ENCODE results near the gene RACGAP1. TPM values are rescaled to one million over a fixed set of nuclear protein-coding genes. Genes with fewer than 3 reads are reported as not detected.

RACGAP1 gene
- total and polyA plus RNA-seq, 2 experiments from 2014 or later = 35.4 to 55.4 TPM

DNA sequence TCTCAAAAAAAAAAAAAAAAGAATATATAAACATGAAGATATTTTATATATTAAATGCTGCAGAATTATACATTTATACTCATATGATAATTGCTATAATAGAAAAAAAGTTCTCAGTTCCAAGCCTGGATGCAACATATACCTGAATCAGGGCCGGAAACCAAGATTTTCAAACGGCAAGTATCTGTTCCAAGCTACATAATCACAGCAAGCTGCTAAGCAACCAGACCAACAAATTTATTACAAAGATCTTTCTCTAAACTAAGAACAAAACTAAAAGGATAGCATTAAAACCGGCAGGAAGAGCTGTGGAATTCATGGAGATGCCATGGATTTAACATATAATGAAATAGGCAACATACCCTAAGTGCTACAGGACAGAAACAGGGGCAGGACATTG, 7.1 kb downstream of the RACGAP1 start:
- no peak overlapping the region for H3K4me2 ChIP-seq (ENCODE audit: unreplicated experiment)
- H3K27ac ChIP-seq = peak overlapping the region; percentile 81
- no peak for TF ChIP-seq EZH2 (IDR thresholded peaks at IDR 0.05; ENCODE audit: insufficient read depth, poor library complexity, severe bottlenecking)
- TF ChIP-seq EZH2phosphoT487 (IDR thresholded peaks at IDR 0.05; ENCODE audit: insufficient read depth, low read depth) = no peak
- peaks cover 7% of the 10 kb centered on the region; the same call in 1 of the 2 replicates for H3F3A ChIP-seq (ENCODE audit: insufficient read depth)
- WGBS, 2 experiments (ENCODE audit: low coverage in 1 of 2, low lambda C conversion rate in 2 of 2, missing lambda C conversion rate in 2 of 2) = 30 to 35% methylated on average over 3 of the region's 3 CpGs
- peaks cover 100% of the 10 kb centered on the region for H3K79me2 ChIP-seq (ENCODE audit: insufficient read depth)
- peaks cover 23% of the 10 kb centered on the region for H3K4me1 ChIP-seq (ENCODE audit: insufficient read depth)
- DNase-seq = peak; percentile 39
- H3K4me3 ChIP-seq = no peak overlapping the region
- H3K9me3 ChIP-seq (ENCODE audit: low read depth) = no peaks in the 10 kb centered on the region
- no peaks in the 10 kb centered on the region for H3K9me2 ChIP-seq (ENCODE audit: insufficient read depth)
- H4K20me1 ChIP-seq (ENCODE audit: insufficient read depth) = no peaks in the 10 kb centered on the region
- H3K27me3 ChIP-seq (replicated peaks; ENCODE audit: insufficient read depth) = no peaks in the 10 kb centered on the region
- in situ Hi-C loops (cut with MboI) = no loop called here
- peak overlapping the region; percentile 75 for H3K9ac ChIP-seq
- H2AFZ ChIP-seq = peak overlapping the region; percentile 42; the same call in 1 of the 2 replicates
- H3K36me3 ChIP-seq (ENCODE audit: low read depth) = no peaks in the 10 kb centered on the region

DNA sequence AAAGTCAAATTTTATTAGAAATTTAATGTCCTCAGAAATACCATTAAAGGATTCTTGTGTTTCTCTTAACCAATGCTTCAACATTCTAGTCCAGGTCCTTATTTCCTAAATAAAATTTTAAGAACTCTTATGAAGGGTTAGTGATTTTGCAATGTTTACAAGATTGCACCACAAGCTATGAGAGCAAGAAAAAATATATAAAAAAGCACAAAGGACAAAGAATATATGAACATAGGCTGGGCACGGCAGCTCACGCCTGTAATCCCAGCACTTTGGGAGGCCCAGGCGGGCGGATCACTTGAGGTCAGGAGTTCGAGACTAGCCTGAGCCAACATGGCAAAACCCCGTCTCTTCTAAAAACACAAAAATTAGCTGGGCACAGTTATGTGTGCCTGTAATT, 7.7 kb downstream of the RACGAP1 start:
- WGBS, 2 experiments (ENCODE audit: low coverage in 1 of 2, low lambda C conversion rate in 2 of 2, missing lambda C conversion rate in 2 of 2) = 72 to 76% methylated on average over 6 of the region's 6 CpGs
- no peaks in the 10 kb centered on the region for H3K27me3 ChIP-seq (replicated peaks; ENCODE audit: insufficient read depth)
- no peaks in the 10 kb centered on the region for H3K36me3 ChIP-seq (ENCODE audit: low read depth)
- no peaks in the 10 kb centered on the region for H4K20me1 ChIP-seq (ENCODE audit: insufficient read depth)
- TF ChIP-seq EZH2phosphoT487 (IDR thresholded peaks at IDR 0.05; ENCODE audit: insufficient read depth, low read depth) (no peak), EZH2 (IDR thresholded peaks at IDR 0.05; ENCODE audit: insufficient read depth, poor library complexity, severe bottlenecking) (no peak)
- peak overlapping the region; percentile 81 for H3K27ac ChIP-seq
- DNase-seq = peak; percentile 52
- peak overlapping the region; percentile 74 for H2AFZ ChIP-seq
- peaks cover 100% of the 10 kb centered on the region for H3K79me2 ChIP-seq (ENCODE audit: insufficient read depth)
- H3K9me2 ChIP-seq (ENCODE audit: insufficient read depth) = no peaks in the 10 kb centered on the region
- peak overlapping the region; percentile 52; the same call in 1 of the 2 replicates for H3K4me3 ChIP-seq
- peaks cover 23% of the 10 kb centered on the region for H3K4me1 ChIP-seq (ENCODE audit: insufficient read depth)
- peaks cover 7% of the 10 kb centered on the region; the same call in 1 of the 2 replicates for H3F3A ChIP-seq (ENCODE audit: insufficient read depth)
- in situ Hi-C loops (cut with MboI) = no loop called here
- H3K4me2 ChIP-seq (ENCODE audit: unreplicated experiment) = peak overlapping the region; percentile 83
- no peaks in the 10 kb centered on the region for H3K9me3 ChIP-seq (ENCODE audit: low read depth)
- peak overlapping the region; percentile 75 for H3K9ac ChIP-seq

- no peaks in the 10 kb centered on the region for H3K9me2 ChIP-seq (ENCODE audit: insufficient read depth)
- peaks cover 100% of the 10 kb centered on the region for H3K79me2 ChIP-seq (ENCODE audit: insufficient read depth)
- DNase-seq = peak; percentile 96
- H3K9me3 ChIP-seq (ENCODE audit: low read depth) = no peaks in the 10 kb centered on the region
- in situ Hi-C loops (cut with MboI) = no loop called here
- peak overlapping the region; percentile 52 for H3K4me3 ChIP-seq
- peaks cover 7% of the 10 kb centered on the region; the same call in 1 of the 2 replicates for H3F3A ChIP-seq (ENCODE audit: insufficient read depth)
- no peak for TF ChIP-seq EZH2 (IDR thresholded peaks at IDR 0.05; ENCODE audit: insufficient read depth, poor library complexity, severe bottlenecking)
- TF ChIP-seq EZH2phosphoT487 (IDR thresholded peaks at IDR 0.05; ENCODE audit: insufficient read depth, low read depth) = no peak
- peak overlapping the region; percentile 83 for H3K4me2 ChIP-seq (ENCODE audit: unreplicated experiment)
- peaks cover 23% of the 10 kb centered on the region for H3K4me1 ChIP-seq (ENCODE audit: insufficient read depth)
- WGBS, 2 experiments (ENCODE audit: low coverage in 1 of 2, low lambda C conversion rate in 2 of 2, missing lambda C conversion rate in 2 of 2) = 34 to 35% methylated on average over 10 of the region's 10 CpGs
- no peaks in the 10 kb centered on the region for H3K27me3 ChIP-seq (replicated peaks; ENCODE audit: insufficient read depth)
- no peaks in the 10 kb centered on the region for H4K20me1 ChIP-seq (ENCODE audit: insufficient read depth)
- peak overlapping the region; percentile 75 for H3K9ac ChIP-seq
- no peaks in the 10 kb centered on the region for H3K36me3 ChIP-seq (ENCODE audit: low read depth)
- H3K27ac ChIP-seq = peak overlapping the region; percentile 81
- peak overlapping the region; percentile 74 for H2AFZ ChIP-seq
Measured at GRCh38 chr12:50016501-50017475, 8.5 kb downstream of the RACGAP1 start.

DNA sequence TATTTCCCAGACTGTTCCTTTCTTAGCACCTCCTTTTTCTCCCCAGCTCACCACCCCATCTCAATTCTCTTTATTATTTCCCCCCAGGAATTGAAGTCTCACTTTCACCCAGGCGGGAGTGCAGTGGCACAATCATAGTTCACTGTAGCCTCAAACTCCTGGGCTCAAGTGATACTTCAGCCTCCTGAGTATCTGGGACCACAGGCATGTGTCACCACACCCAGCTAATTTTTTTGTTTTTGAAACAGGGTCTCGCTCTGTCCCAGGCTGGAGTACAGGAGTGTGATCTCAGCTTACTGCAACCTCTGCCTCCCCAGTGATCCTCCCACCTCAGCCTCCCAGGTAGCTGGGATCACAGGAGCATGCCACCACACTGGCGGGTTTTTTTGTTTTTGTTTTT, 11.0 kb downstream of the RACGAP1 start:
- DNase-seq = no peak
- H3K9ac ChIP-seq = no peak overlapping the region
- H3K9me3 ChIP-seq (ENCODE audit: low read depth) = no peaks in the 10 kb centered on the region

More for the DNA sequence above, 11.0 kb downstream of the RACGAP1 start:
- no peak overlapping the region for H3K27ac ChIP-seq
- 93 to 97% methylated on average over 3 of the region's 3 CpGs for WGBS, 2 experiments (ENCODE audit: low coverage in 1 of 2, low lambda C conversion rate in 2 of 2, missing lambda C conversion rate in 2 of 2)
- H3K36me3 ChIP-seq (ENCODE audit: low read depth) = no peaks in the 10 kb centered on the region
- TF ChIP-seq EZH2phosphoT487 (IDR thresholded peaks at IDR 0.05; ENCODE audit: insufficient read depth, low read depth) = no peak
- TF ChIP-seq EZH2 (IDR thresholded peaks at IDR 0.05; ENCODE audit: insufficient read depth, poor library complexity, severe bottlenecking) = no peak
- H3K4me1 ChIP-seq (ENCODE audit: insufficient read depth) = peaks cover 14% of the 10 kb centered on the region
- H3K9me2 ChIP-seq (ENCODE audit: insufficient read depth) = no peaks in the 10 kb centered on the region
- H2AFZ ChIP-seq = no peak overlapping the region
- no peak overlapping the region for H3K4me3 ChIP-seq
- no peak overlapping the region for H3K4me2 ChIP-seq (ENCODE audit: unreplicated experiment)
- in situ Hi-C loops (cut with MboI) = no loop called here
- H3F3A ChIP-seq (ENCODE audit: insufficient read depth) = peaks cover 7% of the 10 kb centered on the region; the same call in 1 of the 2 replicates
- H3K27me3 ChIP-seq (replicated peaks; ENCODE audit: insufficient read depth) = no peaks in the 10 kb centered on the region
- H4K20me1 ChIP-seq (ENCODE audit: insufficient read depth) = no peaks in the 10 kb centered on the region
- peaks cover 100% of the 10 kb centered on the region for H3K79me2 ChIP-seq (ENCODE audit: insufficient read depth)

All from GM23248 (cell line).